HG03139 (cell line): ENCODE measurements around the gene STIM2.
"Not testable (repeated sequence)": the region's sequence is repeated elsewhere in the genome, so short reads cannot be mapped to it uniquely, and the experiment has no call there.

Source experiments
- ATAC-seq: cut with Tn5 transposase; IDR thresholded peaks from one replicate; pipeline ENCODE4 v1.9.1; 2021; ENCODE audit not compliant: unreplicated experiment

Gene STIM2

DNA sequence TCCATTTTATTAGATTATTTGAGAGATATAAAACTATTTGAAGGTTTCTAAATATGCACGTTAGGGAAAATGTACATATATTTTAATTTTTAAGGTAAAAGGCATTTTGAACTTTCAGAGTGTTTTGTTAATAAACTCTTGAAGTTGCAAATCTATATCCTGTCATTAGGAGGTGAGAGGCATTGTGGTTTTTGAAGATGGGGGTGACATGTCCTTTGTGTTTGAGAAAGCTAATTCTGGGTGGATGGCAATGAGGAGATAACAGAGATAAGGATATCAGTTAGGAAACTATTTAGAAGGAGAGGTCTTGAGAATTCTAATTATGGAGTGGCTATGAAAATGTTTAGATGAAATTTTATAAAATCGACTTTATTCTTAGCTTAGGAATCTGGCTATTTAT is 6.1 kb downstream of the STIM2 start:
- no peak for ATAC-seq

GRCh38 chr4:26867914-26868684 is 7.5 kb downstream of the STIM2 start:
- no peak for ATAC-seq

- no peak for ATAC-seq
These were observed 10.1 kb downstream of the STIM2 start for GRCh38 chr4:26870576-26871262.

- no peak for ATAC-seq
These were observed 11.0 kb downstream of the STIM2 start for GRCh38 chr4:26871611-26872010.

GRCh38 chr4:26873391-26874026 is 12.9 kb downstream of the STIM2 start:
- ATAC-seq: peak; percentile 84

- ATAC-seq: no peak
These were observed 13.5 kb downstream of the STIM2 start for GRCh38 chr4:26874110-26874509.

- no peak for ATAC-seq
These were observed 16.8 kb downstream of the STIM2 start for GRCh38 chr4:26877406-26877805.

GRCh38 chr4:26877961-26878360 is 17.3 kb downstream of the STIM2 start:
- no peak for ATAC-seq

GRCh38 chr4:26878794-26879391 is 18.3 kb downstream of the STIM2 start:
- ATAC-seq: no peak

DNA sequence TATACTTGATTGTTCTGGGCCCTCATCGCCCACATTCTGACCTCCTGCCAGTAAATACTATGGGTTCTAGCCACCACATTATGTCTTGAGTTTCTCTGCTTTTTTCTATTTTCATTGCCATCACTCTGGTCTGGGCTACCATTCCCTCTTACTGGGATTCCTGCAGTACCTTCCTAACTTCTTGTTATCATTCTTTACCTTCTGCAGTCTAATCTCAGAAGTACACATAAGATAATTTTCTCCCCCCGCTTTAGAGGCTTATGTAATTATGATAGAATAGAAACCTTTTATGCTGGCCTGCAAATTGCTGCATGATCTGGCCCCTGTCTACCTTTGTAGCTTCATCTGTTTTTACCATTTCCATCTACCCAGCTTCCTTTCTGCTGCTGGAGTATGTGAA is 19.2 kb downstream of the STIM2 start:
- no peak for ATAC-seq

DNA sequence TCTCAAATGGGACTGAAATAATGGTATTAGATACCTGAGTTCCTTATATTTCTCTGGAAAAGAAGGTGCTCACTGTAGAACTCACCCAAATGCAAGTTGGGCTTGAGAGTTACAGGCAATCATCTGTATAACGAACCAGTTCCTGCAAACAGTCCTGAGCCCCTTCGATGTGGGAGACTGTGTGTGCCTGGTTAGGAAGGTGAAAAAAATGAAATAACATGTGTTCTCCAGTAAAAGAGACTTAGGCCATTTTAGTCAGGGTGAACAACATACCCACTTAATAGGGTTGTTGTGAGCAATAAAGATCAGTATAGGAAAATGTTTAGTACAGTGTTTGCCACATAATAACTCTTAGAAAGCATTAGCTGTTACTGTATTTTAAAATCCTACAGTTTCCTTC is 23.4 kb downstream of the STIM2 start:
- no peak for ATAC-seq

- peak; percentile 44 for ATAC-seq
These were observed 23.9 kb downstream of the STIM2 start for GRCh38 chr4:26884486-26884988.

DNA sequence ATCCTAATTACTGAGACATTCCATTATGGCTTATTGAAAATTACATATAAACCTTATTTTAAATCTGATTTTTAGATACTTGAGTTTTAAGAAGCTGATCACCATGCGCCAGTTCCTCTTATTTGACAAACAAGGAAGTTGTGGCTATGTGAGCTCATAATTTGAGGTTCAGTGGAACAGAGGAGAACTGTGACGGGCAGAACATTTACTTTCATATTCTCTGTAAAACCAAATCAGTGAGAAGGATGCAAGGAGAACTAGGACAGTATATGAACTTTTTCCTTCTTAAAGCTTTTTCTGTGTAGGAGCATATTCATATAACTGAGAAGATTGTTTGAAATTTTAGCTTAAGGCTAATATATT is 25.3 kb downstream of the STIM2 start:
- peak; percentile 81 for ATAC-seq

DNA sequence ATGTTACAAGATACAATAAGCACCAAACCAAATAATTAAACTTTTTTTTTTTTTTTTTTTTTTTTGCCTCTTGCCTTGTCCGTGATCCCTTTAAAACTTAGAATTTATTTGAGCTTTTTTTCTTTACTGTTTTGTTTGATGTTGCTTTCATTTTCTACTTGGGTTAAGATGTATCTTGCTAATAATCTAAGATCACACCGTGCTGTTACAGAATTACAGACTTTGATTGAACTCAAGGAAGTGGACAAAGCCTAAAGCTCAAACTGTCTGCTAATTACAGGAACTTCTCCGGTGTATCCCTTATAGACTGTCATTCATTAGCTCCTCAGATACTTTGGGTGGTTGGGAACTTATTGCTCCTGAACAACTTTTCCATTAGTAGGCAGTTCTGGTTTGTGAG is 26.5 kb downstream of the STIM2 start:
- ATAC-seq: no peak

- no peak for ATAC-seq
These were observed 27.2 kb downstream of the STIM2 start for GRCh38 chr4:26887809-26888208.

DNA sequence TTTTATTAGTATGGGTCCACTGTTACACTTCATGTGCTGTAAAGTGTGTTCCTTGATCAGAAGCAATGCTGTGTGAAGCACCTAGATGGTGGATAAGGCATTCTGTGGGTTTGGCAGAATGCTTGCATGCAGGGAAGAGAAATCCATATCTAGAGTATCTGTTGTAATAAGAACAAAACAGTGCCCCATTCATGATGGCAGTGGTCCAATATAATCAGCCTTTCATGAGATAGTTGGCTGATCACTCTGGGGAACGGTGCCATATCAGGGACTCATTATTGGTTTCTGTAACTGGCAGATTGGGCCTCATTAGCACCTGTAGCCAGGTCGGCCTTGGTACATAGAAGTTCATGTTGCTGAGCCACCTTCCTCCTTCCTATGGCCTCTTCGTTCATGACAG is 28.7 kb downstream of the STIM2 start:
- no peak for ATAC-seq

- no peak for ATAC-seq
These were observed 30.4 kb downstream of the STIM2 start for GRCh38 chr4:26891054-26891453.

- ATAC-seq: no peak
These were observed 31.2 kb downstream of the STIM2 start for GRCh38 chr4:26891867-26892266.

DNA sequence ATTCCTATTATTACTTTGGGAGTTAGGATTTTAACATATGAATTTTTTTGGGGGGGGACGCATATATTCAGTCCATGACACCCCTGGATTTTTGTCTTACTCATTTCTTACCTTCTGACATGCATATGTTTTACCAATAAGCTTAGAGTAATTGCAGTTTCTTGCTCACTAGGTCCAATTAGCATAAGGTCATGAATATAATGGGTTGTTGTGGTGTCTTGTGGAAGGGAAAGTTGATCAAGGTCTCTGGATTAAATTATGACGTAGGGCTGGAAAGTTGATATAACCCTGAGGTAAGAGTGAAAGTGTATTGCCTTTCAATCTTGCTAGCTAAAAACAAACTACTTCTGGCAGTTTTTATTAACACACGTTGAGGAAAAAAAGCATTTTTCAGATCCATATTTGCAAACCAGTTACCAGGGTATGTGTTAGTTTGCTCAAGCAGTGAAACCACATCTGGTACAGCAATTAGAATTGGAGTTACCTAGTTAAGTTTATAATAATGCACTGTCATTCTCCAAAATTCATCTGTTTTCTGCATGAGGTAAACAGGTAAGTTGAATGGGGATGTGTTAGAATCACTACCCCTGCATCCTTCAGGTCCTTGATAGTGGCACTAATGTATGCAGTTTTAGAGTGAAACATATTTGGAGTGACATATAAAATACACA is 32.0 kb downstream of the STIM2 start:
- no peak for ATAC-seq

DNA sequence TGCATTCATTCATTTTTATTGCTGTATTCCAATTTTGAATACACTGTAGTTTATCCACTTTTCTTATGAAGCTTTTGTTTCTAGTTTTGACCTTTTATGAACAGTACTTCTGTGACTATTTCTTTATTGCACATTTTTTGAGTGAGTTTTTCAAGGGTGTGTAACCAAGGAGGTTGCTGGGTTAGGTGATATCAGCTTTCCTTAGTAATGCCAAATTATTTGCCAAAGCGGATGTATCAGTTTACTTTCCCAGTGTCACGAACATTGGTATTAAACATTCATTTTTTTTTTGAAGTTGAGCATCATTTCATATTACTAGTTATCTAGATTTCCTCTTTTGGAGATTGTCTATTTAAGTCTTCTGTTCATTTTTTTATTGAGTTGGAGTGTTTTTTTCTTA is 32.9 kb downstream of the STIM2 start:
- no peak for ATAC-seq

DNA sequence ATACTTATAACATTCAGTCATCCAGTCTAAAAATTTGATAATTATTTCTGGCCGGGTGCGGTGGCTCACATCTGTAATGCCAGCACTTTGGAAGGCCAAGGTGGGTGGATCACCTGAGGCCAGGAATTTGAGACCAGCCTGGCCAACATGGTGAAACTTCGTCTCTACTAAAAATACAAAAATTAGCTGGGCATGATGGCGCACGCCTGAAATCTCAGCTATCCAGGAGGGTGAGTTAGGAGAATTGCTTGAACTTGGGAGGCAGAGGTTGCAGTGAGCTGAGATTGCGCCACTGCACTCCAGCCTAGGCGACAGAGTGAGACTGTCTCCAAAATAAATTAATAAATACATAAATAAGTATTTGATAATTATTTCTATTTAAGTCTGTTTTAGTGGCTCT is 34.2 kb downstream of the STIM2 start:
- not testable (repeated sequence) for ATAC-seq
